ENCODE results near the gene NAA60.
"Not testable (repeated sequence)": the region's sequence is repeated elsewhere in the genome, so short reads cannot be mapped to it uniquely, and the experiment has no call there.

Gene NAA60

GRCh38 chr16:3465301-3465700, 21.8 kb downstream of the NAA60 start:
- H3K27ac ChIP-seq (ENCODE audit: low read depth, low read length): no peak overlapping the region

GRCh38 chr16:3465911-3466584, 22.6 kb downstream of the NAA60 start:
- Histone ChIP-seq H3K4me3 (ENCODE audit: low read depth, low read length) (no peak overlapping the region), H3K9ac (ENCODE audit: low read depth, low read length) (no peak overlapping the region), H3K4me1 (ENCODE audit: control insufficient read depth, insufficient read depth, low read length) (peaks cover 18% of the 10 kb centered on the region), H3K27me3 (ENCODE audit: control insufficient read depth, insufficient read depth, low read length) (no peaks in the 10 kb centered on the region), H3K36me3 (ENCODE audit: control insufficient read depth, insufficient read depth, low read length) (peaks cover 14% of the 10 kb centered on the region; the same call in 1 of the 2 replicates), H3K9me3 (ENCODE audit: control insufficient read depth, insufficient read depth, low read length) (no peaks in the 10 kb centered on the region), H3K27ac (ENCODE audit: low read depth, low read length) (no peak overlapping the region)

More at GRCh38 chr16:3465301-3465700, 21.8 kb downstream of the NAA60 start:
- H3K9ac ChIP-seq (ENCODE audit: low read depth, low read length): no peak overlapping the region
- peaks cover 24% of the 10 kb centered on the region for H3K4me1 ChIP-seq (ENCODE audit: control insufficient read depth, insufficient read depth, low read length)
- H3K36me3 ChIP-seq (ENCODE audit: control insufficient read depth, insufficient read depth, low read length): peaks cover 14% of the 10 kb centered on the region; the same call in 1 of the 2 replicates
- no peaks in the 10 kb centered on the region for H3K9me3 ChIP-seq (ENCODE audit: control insufficient read depth, insufficient read depth, low read length)
- no peak overlapping the region for H3K4me3 ChIP-seq (ENCODE audit: low read depth, low read length)
- no peaks in the 10 kb centered on the region for H3K27me3 ChIP-seq (ENCODE audit: control insufficient read depth, insufficient read depth, low read length)

- Histone ChIP-seq H3K4me1 (ENCODE audit: control insufficient read depth, insufficient read depth, low read length) (peaks cover 15% of the 10 kb centered on the region), H3K9me3 (ENCODE audit: control insufficient read depth, insufficient read depth, low read length) (no peaks in the 10 kb centered on the region), H3K36me3 (ENCODE audit: control insufficient read depth, insufficient read depth, low read length) (peaks cover 14% of the 10 kb centered on the region; the same call in 1 of the 2 replicates), H3K9ac (ENCODE audit: low read depth, low read length) (no peak overlapping the region), H3K27me3 (ENCODE audit: control insufficient read depth, insufficient read depth, low read length) (no peaks in the 10 kb centered on the region), H3K27ac (ENCODE audit: low read depth, low read length) (no peak overlapping the region), H3K4me3 (ENCODE audit: low read depth, low read length) (no peak overlapping the region)
These were observed 23.7 kb downstream of the NAA60 start for GRCh38 chr16:3467182-3467581.

GRCh38 chr16:3467921-3468320, 24.4 kb downstream of the NAA60 start:
- peak overlapping the region; percentile 82 for H3K27ac ChIP-seq (ENCODE audit: low read depth, low read length)
- H3K9me3 ChIP-seq (ENCODE audit: control insufficient read depth, insufficient read depth, low read length): no peaks in the 10 kb centered on the region
- no peaks in the 10 kb centered on the region for H3K27me3 ChIP-seq (ENCODE audit: control insufficient read depth, insufficient read depth, low read length)
- no peak overlapping the region; the same call in 1 of the 2 replicates for H3K4me3 ChIP-seq (ENCODE audit: low read depth, low read length)
- H3K36me3 ChIP-seq (ENCODE audit: control insufficient read depth, insufficient read depth, low read length): peaks cover 14% of the 10 kb centered on the region; the same call in 1 of the 2 replicates
- no peak overlapping the region; the same call in 1 of the 2 replicates for H3K9ac ChIP-seq (ENCODE audit: low read depth, low read length)
- peaks cover 15% of the 10 kb centered on the region for H3K4me1 ChIP-seq (ENCODE audit: control insufficient read depth, insufficient read depth, low read length)

GRCh38 chr16:3468501-3468900, 25.0 kb downstream of the NAA60 start:
- Histone ChIP-seq H3K9me3 (ENCODE audit: control insufficient read depth, insufficient read depth, low read length) (no peaks in the 10 kb centered on the region), H3K4me1 (ENCODE audit: control insufficient read depth, insufficient read depth, low read length) (peaks cover 15% of the 10 kb centered on the region), H3K27me3 (ENCODE audit: control insufficient read depth, insufficient read depth, low read length) (no peaks in the 10 kb centered on the region), H3K9ac (ENCODE audit: low read depth, low read length) (peak overlapping the region; percentile 1; the same call in 1 of the 2 replicates), H3K36me3 (ENCODE audit: control insufficient read depth, insufficient read depth, low read length) (peaks cover 14% of the 10 kb centered on the region; the same call in 1 of the 2 replicates), H3K27ac (ENCODE audit: low read depth, low read length) (peak overlapping the region; percentile 82), H3K4me3 (ENCODE audit: low read depth, low read length) (no peak overlapping the region; the same call in 1 of the 2 replicates)

- peak overlapping the region; percentile 21; the same call in 1 of the 2 replicates for H3K9ac ChIP-seq (ENCODE audit: low read depth, low read length)
- H3K9me3 ChIP-seq (ENCODE audit: control insufficient read depth, insufficient read depth, low read length): no peaks in the 10 kb centered on the region
- H3K27me3 ChIP-seq (ENCODE audit: control insufficient read depth, insufficient read depth, low read length): no peaks in the 10 kb centered on the region
- no peak overlapping the region for H3K27ac ChIP-seq (ENCODE audit: low read depth, low read length)
- no peak overlapping the region for H3K4me3 ChIP-seq (ENCODE audit: low read depth, low read length)
- peaks cover 14% of the 10 kb centered on the region; the same call in 1 of the 2 replicates for H3K36me3 ChIP-seq (ENCODE audit: control insufficient read depth, insufficient read depth, low read length)
- H3K4me1 ChIP-seq (ENCODE audit: control insufficient read depth, insufficient read depth, low read length): peaks cover 11% of the 10 kb centered on the region
These were observed 26.3 kb downstream of the NAA60 start for GRCh38 chr16:3469736-3470135.

- Histone ChIP-seq H3K4me1 (ENCODE audit: control insufficient read depth, insufficient read depth, low read length) (peaks cover 11% of the 10 kb centered on the region), H3K9ac (ENCODE audit: low read depth, low read length) (no peak overlapping the region), H3K9me3 (ENCODE audit: control insufficient read depth, insufficient read depth, low read length) (no peaks in the 10 kb centered on the region), H3K27ac (ENCODE audit: low read depth, low read length) (no peak overlapping the region), H3K27me3 (ENCODE audit: control insufficient read depth, insufficient read depth, low read length) (no peaks in the 10 kb centered on the region), H3K4me3 (ENCODE audit: low read depth, low read length) (no peak overlapping the region), H3K36me3 (ENCODE audit: control insufficient read depth, insufficient read depth, low read length) (peaks cover 9% of the 10 kb centered on the region; the same call in 1 of the 2 replicates)
These were observed 27.2 kb downstream of the NAA60 start for GRCh38 chr16:3470723-3471122.

GRCh38 chr16:3471518-3472176, 28.2 kb downstream of the NAA60 start:
- Histone ChIP-seq H3K4me3 (ENCODE audit: low read depth, low read length) (no peak overlapping the region), H3K27ac (ENCODE audit: low read depth, low read length) (no peak overlapping the region), H3K9ac (ENCODE audit: low read depth, low read length) (no peak overlapping the region), H3K27me3 (ENCODE audit: control insufficient read depth, insufficient read depth, low read length) (no peaks in the 10 kb centered on the region), H3K36me3 (ENCODE audit: control insufficient read depth, insufficient read depth, low read length) (no peaks in the 10 kb centered on the region; the same call in 1 of the 2 replicates), H3K4me1 (ENCODE audit: control insufficient read depth, insufficient read depth, low read length) (peaks cover 11% of the 10 kb centered on the region), H3K9me3 (ENCODE audit: control insufficient read depth, insufficient read depth, low read length) (no peaks in the 10 kb centered on the region)

- Histone ChIP-seq H3K9ac (ENCODE audit: low read depth, low read length) (no peak overlapping the region), H3K4me1 (ENCODE audit: control insufficient read depth, insufficient read depth, low read length) (peaks cover 8% of the 10 kb centered on the region), H3K27ac (ENCODE audit: low read depth, low read length) (no peak overlapping the region), H3K27me3 (ENCODE audit: control insufficient read depth, insufficient read depth, low read length) (no peaks in the 10 kb centered on the region), H3K36me3 (ENCODE audit: control insufficient read depth, insufficient read depth, low read length) (no peaks in the 10 kb centered on the region), H3K4me3 (ENCODE audit: low read depth, low read length) (no peak overlapping the region), H3K9me3 (ENCODE audit: control insufficient read depth, insufficient read depth, low read length) (no peaks in the 10 kb centered on the region)
These were observed 29.6 kb downstream of the NAA60 start for GRCh38 chr16:3472878-3473595.

GRCh38 chr16:3473596-3473943, 30.1 kb downstream of the NAA60 start:
- H3K27ac ChIP-seq (ENCODE audit: low read depth, low read length); H3K36me3 ChIP-seq (ENCODE audit: control insufficient read depth, insufficient read depth, low read length); H3K9me3 ChIP-seq (ENCODE audit: control insufficient read depth, insufficient read depth, low read length); H3K4me1 ChIP-seq (ENCODE audit: control insufficient read depth, insufficient read depth, low read length); H3K9ac ChIP-seq (ENCODE audit: low read depth, low read length); H3K27me3 ChIP-seq (ENCODE audit: control insufficient read depth, insufficient read depth, low read length); H3K4me3 ChIP-seq (ENCODE audit: low read depth, low read length): not testable (repeated sequence)
